ENCODE data around the gene TXNDC17.

TXNDC17 gene

GRCh38 chr17:6683081-6683684 lies 42.3 kb downstream of the TXNDC17 start:
- CTCF ChIA-PET = no interaction called here
- no peak for DNase-seq (ENCODE audit: extremely low spot score)
- POLR2A ChIA-PET = no interaction called here
- TF ChIP-seq PKNOX1 (IDR thresholded peaks at IDR 0.05) (no peak), SUZ12 (IDR thresholded peaks at IDR 0.05) (no peak), HDGF (IDR thresholded peaks at IDR 0.05; ENCODE audit: borderline replicate concordance) (no peak), BHLHE40 (IDR thresholded peaks at IDR 0.05; ENCODE audit: borderline replicate concordance) (no peak), LEF1 (IDR thresholded peaks at IDR 0.05; ENCODE audit: borderline replicate concordance) (no peak), ZNF384 (IDR thresholded peaks at IDR 0.05) (no peak), CTBP1 (IDR thresholded peaks at IDR 0.05; ENCODE audit: borderline replicate concordance) (no peak), ELF4 (IDR thresholded peaks at IDR 0.05) (no peak), FOXK2 (IDR thresholded peaks at IDR 0.05) (no peak), SP1 (IDR thresholded peaks at IDR 0.05) (no peak), ARNT (IDR thresholded peaks at IDR 0.05) (no peak), FOXA1 (IDR thresholded peaks at IDR 0.05) (no peak), FOXM1 (IDR thresholded peaks at IDR 0.05; ENCODE audit: borderline replicate concordance) (no peak), TARDBP (IDR thresholded peaks at IDR 0.05) (no peak), NFRKB (IDR thresholded peaks at IDR 0.05) (no peak), L3MBTL2 (conservative IDR thresholded peaks at IDR 0.05) (no peak)

GRCh38 chr17:6683730-6684459 lies 43.0 kb downstream of the TXNDC17 start:
- ChIA-PET POLR2A (no interaction called here), CTCF (no interaction called here)
- no peak for DNase-seq (ENCODE audit: extremely low spot score)
- TF ChIP-seq ZNF384 (IDR thresholded peaks at IDR 0.05) = no peak
- TF ChIP-seq SP1 (IDR thresholded peaks at IDR 0.05) = no peak
- no peak for TF ChIP-seq BHLHE40 (IDR thresholded peaks at IDR 0.05; ENCODE audit: borderline replicate concordance)
- no peak for TF ChIP-seq PKNOX1 (IDR thresholded peaks at IDR 0.05)
- no peak for TF ChIP-seq FOXK2 (IDR thresholded peaks at IDR 0.05)
- no peak for TF ChIP-seq ELF4 (IDR thresholded peaks at IDR 0.05)
- no peak for TF ChIP-seq L3MBTL2 (conservative IDR thresholded peaks at IDR 0.05)
- no peak for TF ChIP-seq SUZ12 (IDR thresholded peaks at IDR 0.05)

GRCh38 chr17:6684460-6684783 lies 43.6 kb downstream of the TXNDC17 start:
- ChIA-PET CTCF (no interaction called here), POLR2A (no interaction called here)
- TF ChIP-seq PKNOX1 (IDR thresholded peaks at IDR 0.05) = no peak
- no peak for DNase-seq (ENCODE audit: extremely low spot score)

GRCh38 chr17:6684881-6685767 lies 44.3 kb downstream of the TXNDC17 start:
- ChIA-PET POLR2A (no interaction called here), CTCF (no interaction called here)
- no peak for TF ChIP-seq BHLHE40 (IDR thresholded peaks at IDR 0.05; ENCODE audit: borderline replicate concordance)
- no peak for TF ChIP-seq ZNF384 (IDR thresholded peaks at IDR 0.05)
- no peak for TF ChIP-seq TARDBP (IDR thresholded peaks at IDR 0.05)
- no peak for TF ChIP-seq FOXA1 (IDR thresholded peaks at IDR 0.05)
- no peak for TF ChIP-seq SUZ12 (IDR thresholded peaks at IDR 0.05)
- TF ChIP-seq LEF1 (IDR thresholded peaks at IDR 0.05; ENCODE audit: borderline replicate concordance) = no peak
- no peak for TF ChIP-seq SP1 (IDR thresholded peaks at IDR 0.05)
- no peak for TF ChIP-seq ELF4 (IDR thresholded peaks at IDR 0.05)
- no peak for TF ChIP-seq HDGF (IDR thresholded peaks at IDR 0.05; ENCODE audit: borderline replicate concordance)
- no peak for TF ChIP-seq L3MBTL2 (conservative IDR thresholded peaks at IDR 0.05)
- TF ChIP-seq FOXK2 (IDR thresholded peaks at IDR 0.05) = no peak
- TF ChIP-seq ARNT (IDR thresholded peaks at IDR 0.05) = no peak
- no peak for TF ChIP-seq PKNOX1 (IDR thresholded peaks at IDR 0.05)
- no peak for TF ChIP-seq FOXM1 (IDR thresholded peaks at IDR 0.05; ENCODE audit: borderline replicate concordance)
- no peak for TF ChIP-seq CTBP1 (IDR thresholded peaks at IDR 0.05; ENCODE audit: borderline replicate concordance)
- no peak for TF ChIP-seq NFRKB (IDR thresholded peaks at IDR 0.05)
- DNase-seq (ENCODE audit: extremely low spot score) = no peak

GRCh38 chr17:6686026-6686425 lies 45.2 kb downstream of the TXNDC17 start:
- TF ChIP-seq CTBP1 (IDR thresholded peaks at IDR 0.05; ENCODE audit: borderline replicate concordance) (no peak), ARNT (IDR thresholded peaks at IDR 0.05) (no peak), FOXA1 (IDR thresholded peaks at IDR 0.05) (no peak)
- CTCF ChIA-PET = no interaction called here
- POLR2A ChIA-PET = no interaction called here
- no peak for DNase-seq (ENCODE audit: extremely low spot score)
